Endothelial cell of umbilical vein (primary cell): Measurements from ENCODE around the gene NME7. TPM values are rescaled to one million over a fixed set of nuclear protein-coding genes. Genes with fewer than 3 reads are reported as not detected.

ENCODE experiments used
- BruUV-seq: library from RNA; stranded (reverse); fragments of 400-500 nt; replicated peaks from 2 replicates; lab custom pipeline; 2021; lab: Mats Ljungman, UMichigan
- CTCF ChIA-PET: fragments of 300-600, 350-600 bp; sonication (Branson Sonifier 250); formaldehyde crosslinking; loops from one replicate; lab custom pipeline; 2021; ENCODE audit warnings: antibody characterized with exemption, inconsistent platforms; lab: Charles Lee
- POLR2A ChIA-PET: fragments of 300-600, 350-600 bp; sonication (Branson Sonifier 250); formaldehyde crosslinking; loops from one replicate; lab custom pipeline; 2021; ENCODE audit warnings: antibody characterized with exemption, inconsistent platforms; lab: Charles Lee
- DNase-seq: peaks from one replicate; pipeline ENCODE4 v3.0.0-alpha.2; 2011; ENCODE audit warnings: low read depth, low spot score
- FAIRE-seq: peaks from 2 replicates; lab custom pipeline; 2011; peaks lifted over from hg19 to GRCh38; lab: Jason Lieb, UNC
- H2AFZ ChIP-seq: 2 replicates; pipeline ENCODE4 v1.6.0; 2012; ENCODE audit warnings: low read depth, low read length, control low read depth, inconsistent platforms
- H3K27ac ChIP-seq: 2 replicates; pipeline ENCODE4 v1.5.1; 2011; ENCODE audit warnings: low read depth, mild to moderate bottlenecking, control low read depth, low read length, moderate library complexity; ENCODE audit not compliant: insufficient read depth
- H3K27me3 ChIP-seq, 2 experiments: 2 replicates each; pipeline versions ENCODE4 v1.6.0 to v1.6.1; 2011; ENCODE audit warnings: low read length in 2 of 2, mixed read lengths in 1 of 2; ENCODE audit not compliant: control insufficient read depth in 2 of 2, insufficient read depth in 2 of 2
- H3K36me3 ChIP-seq, 2 experiments: 2 replicates in 1 of 2; 3 replicates in 1 of 2; pipeline ENCODE4 v1.5.1; 2011; ENCODE audit warnings: low read length in 2 of 2, mild to moderate bottlenecking in 1 of 2, moderate library complexity in 1 of 2; ENCODE audit not compliant: control insufficient read depth in 2 of 2, insufficient read depth in 2 of 2; ENCODE audit errors: extremely low read depth in 1 of 2
- H3K4me1 ChIP-seq: 3 replicates; pipeline ENCODE4 v1.5.1; 2011; ENCODE audit warnings: mild to moderate bottlenecking, low read length; ENCODE audit not compliant: control insufficient read depth, insufficient read depth; ENCODE audit errors: extremely low read depth
- H3K4me2 ChIP-seq: 2 replicates; pipeline ENCODE4 v1.6.1; 2011; ENCODE audit warnings: low read length, control low read depth, mixed read lengths; ENCODE audit not compliant: insufficient read depth
- H3K4me3 ChIP-seq, 3 experiments: fragments of 200-600 bp in 1 of 3; sonication (generic), shearing (Covaris generic) in 1 of 3; replicated peaks in 1 of 3; 2 replicates each; pipeline ENCODE4 v1.5.1; 2011 to 2016; ENCODE audit warnings: control low read depth in 3 of 3, low read length in 3 of 3, mild to moderate bottlenecking in 2 of 3, inconsistent platforms in 1 of 3, low read depth in 1 of 3, moderate library complexity in 1 of 3; ENCODE audit not compliant: insufficient read depth in 1 of 3
- H3K79me2 ChIP-seq: 2 replicates; pipeline ENCODE4 v1.6.0; 2012; ENCODE audit warnings: low read length, inconsistent platforms; ENCODE audit not compliant: control insufficient read depth, insufficient read depth
- H3K9ac ChIP-seq: replicated peaks from 2 replicates; pipeline ENCODE3; 2011; ENCODE audit warnings: low read length, control low read depth; ENCODE audit not compliant: insufficient read depth; ENCODE audit errors: extremely low read depth
- H3K9me1 ChIP-seq: replicated peaks from 3 replicates; pipeline ENCODE4 v1.6.0; 2011; ENCODE audit warnings: mild to moderate bottlenecking, low read length; ENCODE audit not compliant: control insufficient read depth, insufficient read depth; ENCODE audit errors: extremely low read depth
- H3K9me3 ChIP-seq: replicated peaks from 2 replicates; pipeline ENCODE4 v1.5.1; 2012; ENCODE audit warnings: low read length, inconsistent platforms; ENCODE audit not compliant: control insufficient read depth, insufficient read depth
- H4K20me1 ChIP-seq: replicated peaks from 2 replicates; pipeline ENCODE3; 2011; ENCODE audit warnings: mild to moderate bottlenecking, low read length; ENCODE audit not compliant: control insufficient read depth, insufficient read depth; ENCODE audit errors: extremely low read depth
- EZH2 ChIP-seq: IDR thresholded peaks from 2 replicates; pipeline ENCODE4 v1.6.1; 2012; ENCODE audit warnings: borderline replicate concordance, low read depth, mild to moderate bottlenecking, moderate library complexity, low read length, inconsistent platforms; ENCODE audit not compliant: severe bottlenecking
- FOS ChIP-seq: IDR thresholded peaks from 2 replicates; pipeline ENCODE4 v1.6.1; 2011; ENCODE audit warnings: mild to moderate bottlenecking, low read length, moderate library complexity, borderline replicate concordance; ENCODE audit not compliant: insufficient read depth
- GATA2 ChIP-seq: IDR thresholded peaks from 2 replicates; pipeline ENCODE4 v1.7.0; 2011; ENCODE audit warnings: low read depth, mild to moderate bottlenecking, moderate library complexity, mixed read lengths, low read length; ENCODE audit not compliant: insufficient read length, insufficient read depth
- JUN ChIP-seq: IDR thresholded peaks from 2 replicates; pipeline ENCODE4 v1.6.1; 2011; ENCODE audit warnings: borderline replicate concordance, low read depth; ENCODE audit not compliant: insufficient read length, insufficient read depth
- MAX ChIP-seq: IDR thresholded peaks from 2 replicates; pipeline ENCODE4 v1.6.1; 2011; ENCODE audit not compliant: insufficient read depth, insufficient read length
- MYC ChIP-seq: IDR thresholded peaks from one replicate; pipeline ENCODE4 v1.6.1; 2011; ENCODE audit warnings: mild to moderate bottlenecking, low read depth, low read length
- POLR2A ChIP-seq: IDR thresholded peaks from 2 replicates; pipeline ENCODE4 v1.6.1; 2012; ENCODE audit warnings: low read depth, mild to moderate bottlenecking, control low read depth, low read length
- POLR2AphosphoS5 ChIP-seq: IDR thresholded peaks from 2 replicates; pipeline ENCODE4 v1.6.1; 2012; ENCODE audit warnings: low read depth, mild to moderate bottlenecking, control low read depth, low read length, moderate library complexity; ENCODE audit not compliant: insufficient read depth
- dilution Hi-C: fragments of 300-500 bp; cut with MboI; formaldehyde crosslinking; loops from one replicate; pipeline ENCODE4 v1.15.0; 2019; ENCODE audit warnings: low sequenced_read_pairs; ENCODE audit not compliant: extremely low pct_ligation_motif_present
- intact Hi-C: fragments of 100-400 bp; cut with micrococcal nuclease; formaldehyde crosslinking; loops from one replicate; pipeline ENCODE4 v1.10.0; 2022
- polyA plus RNA-seq, 4 experiments: library from polyadenylated mRNA; depleted of rRNA in 3 of 4; stranded (reverse) in 3 of 4; unstranded in 1 of 4; fragments of >200 nt; gene quantifications; 2 replicates each; pipeline versions ENCODE4 v1.2.1 to v1.2.3, GENCODE V29; 2011 to 2012; ENCODE audit warnings: missing spikeins in 1 of 4
- total RNA-seq: library from RNA; stranded (reverse); gene quantifications from 2 replicates; pipeline ENCODE4 v1.2.3, GENCODE V29; 2021
- TF ChIP-seq, protein P1 (sequence below), 2 donors: IDR thresholded peaks; 1 replicate in 1 of 2; 2 replicates in 1 of 2; pipeline ENCODE4 v1.5.1; 2011; ENCODE audit warnings: low read length in 2 of 2, mild to moderate bottlenecking in 2 of 2, moderate library complexity in 2 of 2, control low read depth in 1 of 2, inconsistent platforms in 1 of 2, low read depth in 1 of 2; ENCODE audit not compliant: insufficient read depth in 1 of 2; ENCODE audit errors: extremely low read depth in 1 of 2

Gene NME7
- total and polyA plus RNA-seq, 2 donors (not counting 3 experiments of a cell fraction or from before 2014, with no cell fraction given), result 16.5 to 25.3 TPM

DNA sequence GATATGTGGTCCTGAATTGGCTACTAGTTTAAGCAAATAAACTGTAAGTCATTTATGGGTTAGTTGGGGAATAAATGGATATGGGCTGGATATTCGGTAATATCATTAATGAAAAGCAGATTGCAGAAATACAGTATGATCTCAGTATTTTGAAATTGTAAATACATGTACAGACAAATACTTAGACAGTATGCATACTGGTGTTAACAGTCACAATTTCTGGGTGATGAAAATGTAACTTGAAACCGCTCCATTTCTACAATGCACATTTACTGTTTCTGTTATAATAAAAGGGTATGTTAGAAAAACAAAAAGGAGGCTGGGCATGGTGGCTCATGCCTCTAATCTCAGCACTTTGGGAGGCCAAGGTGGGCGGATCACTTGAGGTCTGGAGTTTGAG is 28.4 kb upstream of the NME7 start:
- POLR2A ChIA-PET, result no interaction called here
- no TSS peak for BruUV-seq
- dilution Hi-C loops, result no loop called here

More for the DNA sequence above, 28.4 kb upstream of the NME7 start:
- no peaks in the 10 kb centered on the region for H4K20me1 ChIP-seq
- no peaks in the 10 kb centered on the region for H3K79me2 ChIP-seq
- no peak overlapping the region for H3K9ac ChIP-seq
- H2AFZ ChIP-seq, result no peak overlapping the region
- H3K4me2 ChIP-seq, result no peak overlapping the region
- CTCF ChIA-PET, result no interaction called here
- H3K27me3 ChIP-seq, result no peaks in the 10 kb centered on the region
- no peak overlapping the region for H3K4me3 ChIP-seq
- no peak for FAIRE-seq
- H3K9me3 ChIP-seq, result no peaks in the 10 kb centered on the region
- H3K4me1 ChIP-seq, result no peaks in the 10 kb centered on the region
- intact Hi-C loops, result no loop called here
- TF ChIP-seq POLR2AphosphoS5 (no peak), GATA2 (no peak), POLR2A (no peak), MYC (no peak), MAX (no peak), JUN (no peak), FOS (no peak), EZH2 (no peak)
- TF ChIP-seq, protein P1, sequence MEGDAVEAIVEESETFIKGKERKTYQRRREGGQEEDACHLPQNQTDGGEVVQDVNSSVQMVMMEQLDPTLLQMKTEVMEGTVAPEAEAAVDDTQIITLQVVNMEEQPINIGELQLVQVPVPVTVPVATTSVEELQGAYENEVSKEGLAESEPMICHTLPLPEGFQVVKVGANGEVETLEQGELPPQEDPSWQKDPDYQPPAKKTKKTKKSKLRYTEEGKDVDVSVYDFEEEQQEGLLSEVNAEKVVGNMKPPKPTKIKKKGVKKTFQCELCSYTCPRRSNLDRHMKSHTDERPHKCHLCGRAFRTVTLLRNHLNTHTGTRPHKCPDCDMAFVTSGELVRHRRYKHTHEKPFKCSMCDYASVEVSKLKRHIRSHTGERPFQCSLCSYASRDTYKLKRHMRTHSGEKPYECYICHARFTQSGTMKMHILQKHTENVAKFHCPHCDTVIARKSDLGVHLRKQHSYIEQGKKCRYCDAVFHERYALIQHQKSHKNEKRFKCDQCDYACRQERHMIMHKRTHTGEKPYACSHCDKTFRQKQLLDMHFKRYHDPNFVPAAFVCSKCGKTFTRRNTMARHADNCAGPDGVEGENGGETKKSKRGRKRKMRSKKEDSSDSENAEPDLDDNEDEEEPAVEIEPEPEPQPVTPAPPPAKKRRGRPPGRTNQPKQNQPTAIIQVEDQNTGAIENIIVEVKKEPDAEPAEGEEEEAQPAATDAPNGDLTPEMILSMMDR (IDR thresholded peaks at IDR 0.05; ENCODE audit: extremely low read depth in 1 of 2, insufficient read depth in 1 of 2, low read depth in 1 of 2, low read length in 2 of 2), result no peak
- no peaks in the 10 kb centered on the region for H3K9me1 ChIP-seq
- no peak overlapping the region for H3K27ac ChIP-seq
- no peak for DNase-seq
- peaks cover 2 to 4% of the 10 kb centered on the region in 2 experiments for H3K36me3 ChIP-seq
